GM18867 (cell line): ENCODE data around the gene CDH4.
"Not testable (repeated sequence)": the region's sequence is repeated elsewhere in the genome, so short reads cannot be mapped to it uniquely, and the experiment has no call there.

Source experiments
- ATAC-seq: cut with Tn5 transposase; IDR thresholded peaks from one replicate; pipeline ENCODE4 v1.9.1; 2021; ENCODE audit warnings: mild to moderate bottlenecking, moderate library complexity; ENCODE audit not compliant: unreplicated experiment

Gene CDH4

GRCh38 chr20:61380545-61380915, 128.5 kb downstream of the CDH4 start:
- no peak for ATAC-seq

- ATAC-seq = no peak
Observed at GRCh38 chr20:61382194-61382593, 130.1 kb downstream of the CDH4 start.

- ATAC-seq = no peak
Observed at GRCh38 chr20:61385296-61385695, 133.2 kb downstream of the CDH4 start.

GRCh38 chr20:61385731-61386130, 133.7 kb downstream of the CDH4 start:
- ATAC-seq = no peak

GRCh38 chr20:61387204-61387953, 135.3 kb downstream of the CDH4 start:
- no peak for ATAC-seq

- ATAC-seq = no peak
Observed at GRCh38 chr20:61387954-61388348, 135.9 kb downstream of the CDH4 start.

GRCh38 chr20:61389077-61389476, 137.0 kb downstream of the CDH4 start:
- no peak for ATAC-seq

GRCh38 chr20:61391185-61391584, 139.1 kb downstream of the CDH4 start:
- ATAC-seq = no peak

- ATAC-seq = no peak
Observed at GRCh38 chr20:61391812-61392520, 139.9 kb downstream of the CDH4 start.

- no peak for ATAC-seq
Observed at GRCh38 chr20:61394088-61394799, 142.2 kb downstream of the CDH4 start.

GRCh38 chr20:61396262-61396848, 144.3 kb downstream of the CDH4 start:
- no peak for ATAC-seq

GRCh38 chr20:61397146-61397545, 145.1 kb downstream of the CDH4 start:
- ATAC-seq = no peak

- ATAC-seq = no peak
Observed at GRCh38 chr20:61397790-61398189, 145.7 kb downstream of the CDH4 start.

- ATAC-seq = no peak
Observed at GRCh38 chr20:61399433-61399832, 147.4 kb downstream of the CDH4 start.

- ATAC-seq = no peak
Observed at GRCh38 chr20:61400499-61400898, 148.4 kb downstream of the CDH4 start.

- no peak for ATAC-seq
Observed at GRCh38 chr20:61404303-61404702, 152.2 kb downstream of the CDH4 start.

GRCh38 chr20:61405007-61405406, 152.9 kb downstream of the CDH4 start:
- no peak for ATAC-seq

GRCh38 chr20:61406773-61407172, 154.7 kb downstream of the CDH4 start:
- ATAC-seq = not testable (repeated sequence)

GRCh38 chr20:61407561-61407960, 155.5 kb downstream of the CDH4 start:
- ATAC-seq = no peak

GRCh38 chr20:61408951-61409740, 157.1 kb downstream of the CDH4 start:
- no peak for ATAC-seq

GRCh38 chr20:61411743-61412142, 159.7 kb downstream of the CDH4 start:
- ATAC-seq = no peak
